Measurements from ENCODE around the gene PARP15.
"Not testable (repeated sequence)": the region's sequence is repeated elsewhere in the genome, so short reads cannot be mapped to it uniquely, and the experiment has no call there.

PARP15 gene

DNA sequence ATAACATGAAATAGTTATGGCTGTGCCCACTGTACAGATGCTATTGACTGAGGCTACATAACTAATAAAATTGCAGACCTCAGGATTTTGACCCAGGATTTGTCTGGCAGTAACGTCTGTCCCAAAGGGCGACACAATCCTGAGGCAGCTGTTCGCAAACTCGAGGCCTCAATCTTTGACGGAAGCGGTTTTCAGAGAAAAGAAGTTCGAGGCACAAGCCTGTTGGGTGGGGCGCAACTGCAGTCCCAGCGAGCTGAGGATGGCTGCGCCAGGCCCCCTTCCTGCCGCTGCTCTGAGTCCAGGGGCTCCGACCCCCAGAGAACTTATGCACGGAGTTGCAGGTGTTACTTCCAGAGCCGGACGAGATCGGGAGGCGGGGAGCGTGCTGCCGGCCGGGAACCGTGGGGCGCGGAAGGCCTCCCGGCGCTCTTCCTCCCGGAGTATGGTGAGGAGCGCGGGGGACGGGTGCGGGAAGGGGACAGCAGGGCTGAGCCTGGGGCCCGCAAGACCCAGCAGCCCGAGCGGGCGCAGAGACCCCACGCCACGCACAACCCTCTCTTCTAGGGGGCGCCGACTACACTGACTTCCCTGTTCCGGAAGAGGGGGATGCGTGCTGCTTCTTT lies at the start of gene PARP15:
Gene PARP15 (plus strand): TSS at position 242 of the 623 bp plus-strand sequence. CDS start 18 bp downstream, at position 260.
- no peak for DNase-seq (ENCODE audit: low read depth in 2 of 2)

DNA sequence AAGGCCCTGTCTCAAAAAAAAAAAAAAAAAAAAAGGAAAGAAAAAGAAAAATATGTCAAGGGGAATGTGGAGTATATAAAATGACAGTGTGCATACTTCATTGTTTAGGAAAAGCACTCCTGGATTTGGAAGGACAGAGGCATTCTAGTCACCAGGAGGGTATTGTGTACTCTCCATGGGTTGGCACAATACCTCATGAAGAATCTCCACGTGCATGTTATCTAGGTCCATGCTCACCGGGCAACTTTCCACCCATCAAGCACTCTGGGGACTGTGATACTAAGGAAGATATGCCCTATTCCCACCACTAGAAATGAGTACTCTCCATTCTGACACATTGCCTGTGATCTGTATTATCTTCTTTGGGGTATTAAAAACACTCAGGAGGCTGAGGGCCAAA lies 47.3 kb upstream of the PARP15 start:
- no peak for DNase-seq (ENCODE audit: low read depth in 2 of 2)

DNA sequence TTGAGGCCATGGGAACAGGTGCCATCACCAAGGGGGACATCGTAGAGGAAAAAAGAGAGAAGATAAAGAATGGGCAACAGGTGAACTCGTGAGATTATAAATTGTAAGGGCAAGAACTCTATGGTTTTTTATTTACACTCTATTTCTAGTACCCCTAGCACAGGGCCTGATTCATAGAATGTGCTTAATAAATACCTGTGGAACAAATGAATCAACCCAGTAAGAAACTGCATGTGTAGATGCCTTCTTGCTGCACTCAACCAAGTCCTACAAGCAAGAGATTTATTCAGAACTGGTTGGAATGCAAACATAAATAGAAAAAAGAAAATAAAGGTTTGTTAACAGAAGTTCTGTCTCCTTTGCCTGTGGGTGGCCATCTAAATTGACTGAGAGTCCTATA lies 44.0 kb upstream of the PARP15 start:
- DNase-seq (ENCODE audit: low read depth in 2 of 2), result no peak

DNA sequence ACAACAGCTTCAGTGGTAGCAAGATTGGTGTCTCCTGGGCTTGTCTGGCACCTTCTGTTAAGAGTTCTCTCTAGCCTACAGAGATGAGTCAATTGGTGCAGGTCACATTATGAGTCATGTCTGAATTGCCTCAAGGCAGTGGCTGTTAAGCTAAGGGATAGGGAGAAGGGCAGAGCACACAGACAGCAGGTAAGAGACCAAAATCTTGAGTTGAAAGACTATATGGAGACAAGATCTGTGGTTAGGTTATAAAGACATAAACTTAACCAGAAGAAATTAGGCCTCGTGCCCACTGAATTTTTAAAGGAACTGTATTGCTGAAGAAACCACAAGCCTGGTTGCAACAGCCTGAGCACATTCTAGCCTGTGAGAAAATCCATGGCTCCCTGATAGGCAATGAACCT lies 43.5 kb upstream of the PARP15 start:
- DNase-seq (ENCODE audit: low read depth in 2 of 2), result no peak

DNA sequence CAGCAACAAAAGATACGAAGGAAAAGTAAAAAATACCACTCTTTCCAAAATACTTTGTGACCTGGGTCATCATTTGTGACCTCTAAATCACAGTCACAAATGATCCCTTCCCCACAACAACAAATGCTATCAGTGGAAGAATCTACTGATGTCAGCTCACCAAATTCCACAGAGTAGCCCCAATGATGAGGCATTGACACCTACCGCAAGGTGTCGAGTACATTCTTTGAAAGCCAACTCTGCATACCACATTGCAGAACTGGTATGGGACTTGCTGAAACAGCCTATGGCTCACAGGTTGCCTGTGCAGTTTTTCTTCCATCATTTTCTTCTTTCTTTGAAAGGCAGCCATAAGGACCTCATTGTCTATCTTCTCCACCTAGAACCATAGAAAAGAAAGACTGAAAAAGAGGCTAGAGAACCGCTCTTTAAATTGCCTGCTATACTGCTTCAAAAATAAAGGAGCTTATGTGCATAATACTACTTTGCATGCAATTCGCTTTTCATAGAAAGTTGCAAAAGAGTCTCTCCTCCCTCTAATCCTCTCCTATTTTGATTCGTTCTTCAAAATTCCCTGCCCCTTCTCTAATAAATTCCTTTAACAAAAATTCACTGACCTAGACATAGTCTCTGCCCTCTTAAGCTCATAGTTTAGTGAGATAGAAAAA lies 41.4 kb upstream of the PARP15 start:
- no peak for DNase-seq (ENCODE audit: low read depth in 2 of 2)

DNA sequence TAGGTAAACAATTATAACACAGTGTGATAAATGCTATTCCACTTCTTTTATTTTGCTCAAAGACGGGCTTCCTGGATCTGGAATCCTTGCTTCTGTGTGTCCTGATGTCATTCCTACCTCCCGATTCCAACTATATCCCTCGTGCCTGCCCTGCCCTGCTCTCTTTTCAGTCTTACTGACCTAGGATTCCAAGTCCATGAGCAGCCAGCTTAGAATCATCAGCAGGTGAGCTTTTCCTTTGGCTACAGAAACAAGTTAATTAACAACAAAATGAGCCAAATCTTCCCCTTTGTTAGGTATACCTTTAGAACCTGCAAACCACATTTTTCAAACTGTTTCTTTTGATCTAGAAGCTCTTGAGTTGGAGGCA lies 40.8 kb upstream of the PARP15 start:
- DNase-seq (ENCODE audit: low read depth in 2 of 2), result no peak

DNA sequence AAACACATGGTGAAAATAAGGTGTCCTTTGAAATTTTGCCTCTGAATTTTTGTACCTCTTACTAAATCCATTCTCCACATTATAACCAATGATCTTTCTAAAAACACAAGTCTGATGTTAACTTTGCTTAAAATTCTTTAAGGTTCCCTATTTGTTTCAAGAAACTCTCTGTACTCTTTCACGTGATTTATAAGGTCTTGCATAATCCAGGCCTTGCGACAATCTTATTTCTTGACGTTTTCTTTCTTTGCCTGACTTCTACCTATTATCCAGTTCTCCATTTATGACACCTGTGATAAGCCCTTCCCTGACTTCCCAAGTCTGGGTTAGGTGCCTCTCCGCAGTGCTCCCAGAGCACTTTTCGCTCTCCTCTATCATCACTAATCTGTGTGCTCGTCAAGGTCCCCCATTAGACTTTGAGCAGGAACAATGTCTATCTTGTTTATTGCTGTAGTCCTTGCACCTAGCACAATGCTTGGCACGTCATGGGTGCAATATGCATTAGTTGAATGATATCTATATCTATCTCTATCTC lies 38.4 kb upstream of the PARP15 start:
- DNase-seq (ENCODE audit: low read depth in 2 of 2), result no peak

DNA sequence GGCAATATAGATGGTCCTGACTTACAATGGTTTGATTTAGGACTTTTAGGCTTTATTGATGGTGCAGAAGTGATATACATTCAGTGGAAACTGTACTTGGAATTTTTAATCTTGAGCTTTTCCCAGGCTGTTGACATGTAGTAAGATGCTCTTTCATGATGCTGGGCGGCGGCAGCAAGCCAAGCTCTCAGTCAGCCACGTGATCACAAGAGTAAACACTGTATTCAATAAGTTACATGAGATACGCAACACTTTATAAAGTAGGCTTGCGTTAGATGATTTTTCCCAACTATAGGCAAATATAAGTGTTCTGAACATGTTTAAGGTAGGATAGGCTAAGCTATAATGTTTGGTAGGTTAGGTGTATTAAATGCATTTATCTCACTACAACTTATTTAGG lies 31.3 kb upstream of the PARP15 start:
- no peak for DNase-seq (ENCODE audit: low read depth in 2 of 2)

DNA sequence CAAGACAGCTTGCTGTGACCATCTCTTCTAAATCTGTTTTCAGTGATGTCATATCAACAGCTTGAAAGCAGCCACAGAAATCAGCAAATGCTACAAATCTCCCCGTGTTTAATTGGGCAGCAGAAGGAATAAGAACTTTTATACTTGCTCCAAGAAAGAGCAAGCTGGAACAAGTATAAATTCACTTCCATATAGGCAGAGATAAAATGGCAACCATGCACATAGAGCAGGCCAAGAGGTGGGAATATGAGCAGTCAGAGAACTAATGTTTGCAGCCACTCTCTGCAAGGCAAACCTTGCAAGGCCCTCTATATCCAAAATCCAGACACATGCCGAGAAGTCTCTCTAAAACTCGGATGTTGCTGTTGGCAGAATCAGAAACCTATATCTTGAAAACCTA lies 29.4 kb upstream of the PARP15 start:
- no peak for DNase-seq (ENCODE audit: low read depth in 2 of 2)

DNA sequence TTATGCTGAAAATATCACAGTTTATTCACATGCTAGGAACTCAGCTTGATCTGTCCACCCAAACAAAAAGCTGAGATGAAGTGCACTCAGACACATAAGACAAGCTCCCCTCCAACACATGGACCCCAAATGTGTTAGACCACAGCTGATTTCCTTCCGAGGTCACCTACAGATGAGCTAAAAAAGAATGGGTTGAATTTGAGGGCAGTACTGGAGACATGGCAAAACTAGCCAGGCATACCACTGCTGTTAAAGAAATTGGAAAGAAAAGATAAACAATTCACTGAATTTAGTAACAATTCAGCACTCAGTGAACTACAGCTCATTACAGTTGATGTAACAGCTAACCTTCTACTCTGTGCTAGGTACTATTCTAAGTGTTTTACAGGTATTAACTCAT lies 28.8 kb upstream of the PARP15 start:
- DNase-seq (ENCODE audit: low read depth in 2 of 2), result no peak

DNA sequence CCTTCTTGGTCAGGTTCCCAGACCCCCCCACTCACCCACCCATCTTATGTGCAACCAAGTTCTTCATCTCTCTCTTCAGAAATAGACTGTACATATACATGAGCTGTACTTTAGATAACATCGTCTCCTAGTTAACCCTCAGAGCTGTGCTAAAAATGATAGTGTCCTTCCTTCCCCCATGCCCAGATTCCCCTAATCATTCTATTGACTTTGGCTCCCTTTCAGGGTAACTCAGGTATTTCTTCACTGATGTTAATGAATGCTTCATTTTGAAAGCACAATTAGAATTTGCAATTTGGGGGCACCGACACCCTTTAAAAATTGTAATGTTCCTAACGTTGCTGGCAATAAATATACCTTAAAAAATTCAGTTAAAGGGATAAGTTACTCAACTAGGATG lies 24.3 kb upstream of the PARP15 start:
- no peak for DNase-seq (ENCODE audit: low read depth in 2 of 2)

DNA sequence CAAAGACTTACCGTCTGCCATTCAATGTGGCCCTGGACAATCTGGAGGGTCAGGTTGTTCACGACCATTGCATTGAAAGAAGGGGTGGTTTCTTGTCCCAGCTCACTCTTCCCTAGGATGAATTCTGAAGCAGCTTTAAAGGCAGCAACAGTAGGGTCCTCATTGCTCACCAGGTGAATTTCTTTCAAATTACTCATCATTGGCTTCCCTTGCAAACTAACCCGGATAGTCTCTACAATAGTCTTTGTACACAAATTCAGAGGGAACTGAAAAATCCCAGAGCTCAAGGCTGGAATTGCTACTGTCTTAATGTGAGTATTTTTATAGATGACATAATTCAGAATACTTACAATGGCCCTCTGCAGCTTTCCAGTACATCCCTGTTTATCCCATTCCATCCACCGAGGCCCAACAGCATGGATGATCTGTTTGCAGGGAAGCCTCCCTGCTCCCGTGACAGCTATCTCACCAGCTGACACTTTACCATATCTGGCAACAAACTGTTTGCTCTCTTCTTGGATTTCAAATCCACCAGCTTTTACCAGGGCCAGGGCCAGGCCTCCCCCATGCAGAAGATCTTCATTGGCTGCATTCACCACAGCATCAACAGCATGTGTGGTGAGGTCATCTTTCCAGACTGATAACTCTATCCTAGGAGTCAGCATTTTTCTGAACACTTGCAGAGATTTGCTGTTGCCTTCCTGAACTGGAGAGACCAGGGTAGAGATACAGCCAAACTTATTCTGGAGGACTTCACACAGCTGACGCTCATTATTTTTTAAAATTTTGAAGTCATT lies 22.0 kb upstream of the PARP15 start:
- DNase-seq (ENCODE audit: low read depth in 2 of 2), result no peak

DNA sequence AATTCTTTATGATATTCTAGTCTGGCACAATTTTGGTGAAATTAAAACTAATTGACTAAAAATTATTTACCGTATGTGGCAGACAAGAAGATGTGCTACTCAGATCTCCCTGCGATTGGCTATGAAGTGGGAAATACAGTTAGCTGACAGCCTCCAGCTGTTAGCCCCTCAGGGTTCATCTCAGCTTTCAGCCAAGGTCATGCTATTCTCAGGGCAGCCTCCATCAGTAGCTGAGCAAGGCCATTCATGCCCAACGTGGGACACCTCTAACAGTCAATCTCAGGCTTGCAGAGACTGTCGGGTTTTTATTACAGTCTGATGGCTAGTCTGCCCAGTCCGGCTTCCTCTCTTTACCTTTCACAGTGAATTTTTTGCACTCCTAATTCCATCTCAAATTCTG lies 20.1 kb upstream of the PARP15 start:
- DNase-seq (ENCODE audit: low read depth in 2 of 2), result no peak

DNA sequence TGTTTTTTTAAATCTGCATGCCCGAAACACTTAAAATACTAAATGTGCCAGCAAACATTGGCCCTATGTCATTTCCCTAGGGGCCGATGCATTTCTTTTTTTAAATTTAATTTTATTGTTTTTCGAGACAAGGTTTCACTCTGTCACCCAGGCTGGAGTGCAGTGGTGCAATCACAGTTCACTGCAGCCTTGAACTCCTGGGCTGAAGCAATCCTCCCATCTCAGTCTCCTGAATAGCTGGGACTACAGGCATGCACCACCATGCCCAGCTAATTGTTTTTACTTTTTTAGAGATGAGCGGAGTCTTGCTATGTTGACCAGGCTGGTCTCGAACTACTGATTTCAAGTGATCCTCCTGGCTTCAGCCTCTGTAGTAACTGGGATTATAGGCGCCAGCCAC lies 18.8 kb upstream of the PARP15 start:
- DNase-seq (ENCODE audit: low read depth in 2 of 2), result no peak

DNA sequence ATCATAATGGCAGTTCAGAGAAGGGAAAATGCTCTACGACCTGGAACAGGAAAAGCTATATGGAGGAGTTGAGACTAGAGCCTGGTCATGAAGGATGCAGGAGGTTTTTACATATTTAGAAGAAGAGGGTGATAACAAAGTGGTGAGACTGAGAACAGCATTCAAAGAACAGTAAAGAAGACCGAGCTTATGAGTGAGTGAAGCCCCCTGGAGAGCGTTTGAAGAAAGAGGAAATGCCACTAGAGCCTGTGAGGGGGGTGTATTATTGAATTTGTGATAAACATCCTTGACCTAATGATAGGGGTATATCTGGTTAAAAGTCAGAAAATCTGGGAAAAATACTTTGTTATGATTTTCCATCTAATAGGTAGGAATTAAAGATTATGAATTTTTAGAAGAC lies 17.5 kb upstream of the PARP15 start:
- no peak for DNase-seq (ENCODE audit: low read depth in 2 of 2)

DNA sequence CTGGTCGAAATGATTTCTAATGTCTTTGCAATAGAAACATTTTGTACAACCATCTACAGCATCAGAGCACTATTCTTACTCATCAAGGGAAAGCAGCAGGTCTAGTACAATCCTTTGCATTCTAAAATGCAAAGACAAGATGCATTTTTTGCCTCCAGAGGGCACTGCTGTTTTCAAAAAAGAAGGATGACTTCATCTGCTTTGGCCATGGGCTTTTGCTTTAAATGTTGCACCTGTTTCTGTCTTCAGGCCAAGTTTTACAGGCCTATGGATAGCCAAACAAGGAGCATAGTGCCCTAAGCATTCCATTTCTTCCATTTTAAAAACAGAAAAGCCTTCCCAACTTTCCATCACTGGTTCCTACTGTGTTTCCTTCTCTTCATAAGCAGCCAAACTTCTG lies 16.8 kb upstream of the PARP15 start:
- peak in 1 of 2 donors; percentile 46 for DNase-seq (ENCODE audit: low read depth in 2 of 2)

DNA sequence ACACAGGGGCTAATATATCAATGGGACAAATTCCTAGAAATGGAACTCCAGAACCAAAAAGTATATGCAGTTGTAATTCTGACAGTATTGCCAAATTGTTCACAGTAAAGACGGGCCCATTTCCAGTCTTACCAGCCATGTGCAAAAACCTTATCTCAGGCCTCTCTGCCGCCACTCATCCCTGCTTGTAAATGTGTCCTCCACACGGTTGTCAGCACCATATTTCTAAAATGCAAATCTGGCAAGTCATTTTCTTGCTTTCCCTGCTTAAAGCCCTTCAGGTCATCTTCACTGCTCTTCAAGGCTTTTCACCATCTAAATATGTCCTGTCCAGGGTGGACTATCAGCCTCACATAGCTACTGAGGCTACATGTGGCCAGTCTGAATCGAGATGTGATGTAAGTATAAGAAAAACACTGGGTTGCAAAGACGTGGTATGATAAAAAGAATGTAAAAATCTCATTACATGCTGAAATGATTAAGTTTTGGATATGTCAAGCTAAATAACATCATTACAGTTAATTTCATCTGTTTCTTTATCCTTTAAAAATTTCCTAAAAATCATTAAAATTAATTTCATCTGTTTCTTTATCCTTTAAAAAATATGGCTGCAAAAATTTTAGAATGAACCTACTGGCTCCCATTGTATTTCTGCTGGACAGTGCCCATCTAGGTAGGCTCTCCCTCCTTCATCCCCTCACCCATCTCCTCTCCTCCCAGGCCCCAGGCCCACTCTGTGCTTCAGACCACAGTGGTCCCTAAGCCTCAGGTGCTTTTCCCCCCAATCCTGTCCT lies 14.3 kb upstream of the PARP15 start:
- no peak for DNase-seq (ENCODE audit: low read depth in 2 of 2)

DNA sequence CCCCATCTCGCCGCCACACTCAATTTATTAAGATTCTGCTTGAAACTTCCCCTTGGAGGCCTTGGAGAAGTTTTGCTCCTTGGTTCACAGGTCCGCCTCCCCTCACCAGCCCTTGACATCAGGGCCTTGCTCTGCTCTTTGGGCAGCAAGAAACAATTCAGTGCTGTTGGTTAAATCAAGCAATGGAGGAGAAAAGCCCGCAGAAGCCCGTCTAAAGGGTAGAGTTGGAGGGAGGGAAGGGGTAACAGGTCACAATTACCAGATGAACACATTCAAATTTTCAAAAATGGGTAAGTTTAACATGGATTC lies 13.8 kb upstream of the PARP15 start:
- no peak for DNase-seq (ENCODE audit: low read depth in 2 of 2)

DNA sequence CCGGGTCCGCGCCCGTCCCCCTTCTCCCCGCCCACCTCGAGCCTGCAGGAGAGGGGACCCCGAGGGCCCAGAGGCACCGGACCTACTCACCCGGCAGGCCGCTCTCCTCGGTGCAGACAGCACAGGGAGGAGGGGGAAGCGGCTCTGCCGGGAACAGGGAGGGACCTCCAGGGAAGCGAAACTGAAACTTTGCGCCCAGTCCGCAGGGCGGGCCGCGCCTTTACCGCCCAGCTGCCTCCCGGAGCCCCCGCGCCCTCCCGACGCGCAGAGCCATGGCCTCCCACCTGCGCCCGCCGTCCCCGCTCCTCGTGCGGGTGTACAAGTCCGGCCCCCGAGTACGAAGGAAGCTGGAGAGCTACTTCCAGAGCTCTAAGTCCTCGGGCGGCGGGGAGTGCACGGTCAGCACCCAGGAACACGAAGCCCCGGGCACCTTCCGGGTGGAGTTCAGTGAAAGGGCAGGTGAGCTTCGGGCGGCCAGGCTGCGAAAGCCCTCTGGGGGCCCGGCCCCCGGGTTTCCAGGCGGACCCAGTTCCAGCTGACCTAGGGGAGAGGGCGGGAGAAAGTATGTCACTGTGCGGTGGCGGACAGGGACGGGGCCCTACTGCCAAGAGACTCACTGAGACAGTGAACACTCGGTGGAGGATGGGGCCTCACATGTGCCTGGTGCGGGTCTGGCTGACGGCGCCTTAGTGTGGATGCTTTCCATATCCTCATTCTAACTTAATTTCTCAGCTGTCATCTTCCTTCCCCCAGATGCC lies 13.1 kb upstream of the PARP15 start, which contains the start of the genes DTX3L and PARP9:
Gene DTX3L (plus strand): TSS at position 184 of the 758 bp plus-strand sequence. CDS start 89 bp downstream, at position 273.
Gene PARP9 (minus strand): TSS at position 146 of the 758 bp plus-strand sequence. CDS start 4,680 bp downstream, outside the sequence.
- DNase-seq (ENCODE audit: low read depth in 2 of 2), result peak; percentile 55 to 82

DNA sequence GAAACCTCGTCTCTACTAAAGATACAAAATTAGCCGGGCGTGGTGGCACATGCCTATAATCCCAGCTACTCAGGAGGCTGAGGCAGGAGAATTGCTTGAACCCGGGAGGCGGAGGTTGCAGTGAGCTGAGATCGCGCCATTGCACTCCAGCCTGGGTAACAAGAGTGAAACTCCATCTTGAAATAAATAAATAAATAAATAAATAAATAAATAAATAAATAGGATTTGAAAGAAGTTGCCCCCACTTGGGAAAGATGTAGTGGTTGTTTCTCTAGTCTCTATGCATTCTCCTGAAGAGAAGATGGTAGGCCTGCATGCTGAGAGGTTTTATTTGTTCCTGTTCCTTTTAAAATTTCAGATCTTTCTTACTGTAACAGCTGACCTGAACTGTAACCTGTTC lies 9.3 kb upstream of the PARP15 start:
- not testable (repeated sequence) for DNase-seq (ENCODE audit: low read depth in 2 of 2)

DNA sequence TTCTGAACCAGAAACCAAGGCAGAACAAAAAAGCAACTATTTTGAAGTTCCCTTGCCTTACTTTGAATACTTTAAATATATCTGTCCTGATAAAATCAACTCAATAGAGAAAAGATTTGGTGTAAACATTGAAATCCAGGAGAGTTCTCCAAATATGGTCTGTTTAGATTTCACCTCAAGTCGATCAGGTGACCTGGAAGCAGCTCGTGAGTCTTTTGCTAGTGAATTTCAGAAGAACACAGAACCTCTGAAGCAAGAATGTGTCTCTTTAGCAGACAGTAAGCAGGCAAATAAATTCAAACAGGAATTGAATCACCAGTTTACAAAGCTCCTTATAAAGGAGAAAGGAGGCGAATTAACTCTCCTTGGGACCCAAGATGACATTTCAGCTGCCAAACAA lies 8.7 kb upstream of the PARP15 start:
- DNase-seq (ENCODE audit: low read depth in 2 of 2), result no peak

All from stimulated activated CD4-positive, alpha-beta T cell treated with anti-CD3 and anti-CD28 coated beads, Interleukin-1b, Interleukin-23, amount 100 ng/mL, for 4 hours (primary cell).